GM13976 (cell line): ENCODE measurements around the gene GRAMD2B.

Experiments
- DNase-seq: peaks from one replicate; pipeline ENCODE4 v3.0.0; 2012; ENCODE audit warnings: low spot score
- CTCF ChIP-seq: IDR thresholded peaks from 2 replicates; pipeline ENCODE4 v1.5.1; 2012; ENCODE audit warnings: borderline replicate concordance, mild to moderate bottlenecking; ENCODE audit not compliant: insufficient read depth; ENCODE audit errors: extremely low read depth, missing control alignments, control extremely low read depth
- in situ Hi-C: fragments of 300-500 bp; cut with MboI; formaldehyde crosslinking; loops from one replicate; pipeline ENCODE4 v1.12.0; 2022; ENCODE audit warnings: low sequenced_read_pairs, mixed read lengths, inconsistent platforms; ENCODE audit not compliant: unreplicated experiment

Gene GRAMD2B

GRCh38 chr5:126521130-126521529 lies 97.9 kb downstream of the GRAMD2B start:
- TF ChIP-seq CTCF = no peak
- no peak for DNase-seq
- in situ Hi-C loops = no loop called here

GRCh38 chr5:126523818-126524510 lies 100.8 kb downstream of the GRAMD2B start:
- no peak for DNase-seq
- TF ChIP-seq CTCF = no peak
- in situ Hi-C loops = no loop called here

GRCh38 chr5:126525630-126526245 lies 102.5 kb downstream of the GRAMD2B start:
- TF ChIP-seq CTCF = no peak
- in situ Hi-C loops = no loop called here
- DNase-seq = no peak

- no peak for TF ChIP-seq CTCF
- in situ Hi-C loops = no loop called here
- DNase-seq = no peak
These were observed 103.3 kb downstream of the GRAMD2B start for GRCh38 chr5:126526493-126526892.

GRCh38 chr5:126527158-126527557 lies 103.9 kb downstream of the GRAMD2B start:
- in situ Hi-C loops = no loop called here
- TF ChIP-seq CTCF = no peak
- DNase-seq = no peak

- in situ Hi-C loops = no loop called here
- DNase-seq = no peak
These were observed 104.7 kb downstream of the GRAMD2B start for GRCh38 chr5:126527892-126528291.

More at GRCh38 chr5:126527892-126528291, 104.7 kb downstream of the GRAMD2B start:
- TF ChIP-seq CTCF = no peak
